Muscle layer of duodenum (tissue), 2 donors: ENCODE measurements around the gene NFIB.

Source experiments
- H3K27ac ChIP-seq: one replicate; pipeline ENCODE4 v1.7.0; 2013; ENCODE audit warnings: mild to moderate bottlenecking, low read length
- H3K27me3 ChIP-seq: one replicate; pipeline ENCODE4 v1.7.0; 2013; ENCODE audit warnings: low read depth, mild to moderate bottlenecking, control low read depth, low read length
- H3K36me3 ChIP-seq, 2 donors: one replicate each; pipeline ENCODE4 v1.7.0; 2013; ENCODE audit warnings: low read length in 2 of 2, control low read depth in 1 of 2, mild to moderate bottlenecking in 1 of 2; ENCODE audit not compliant: insufficient read depth in 2 of 2, control insufficient read depth in 1 of 2
- H3K4me1 ChIP-seq, 2 donors: one replicate each; pipeline ENCODE4 v1.7.0; 2013; ENCODE audit warnings: low read length in 2 of 2, mild to moderate bottlenecking in 2 of 2, control low read depth in 1 of 2, moderate library complexity in 1 of 2; ENCODE audit not compliant: insufficient read depth in 2 of 2, control insufficient read depth in 1 of 2
- H3K4me3 ChIP-seq, 2 donors: one replicate each; pipeline ENCODE4 v1.7.0; 2013; ENCODE audit warnings: low read length in 2 of 2, low read depth in 1 of 2, mild to moderate bottlenecking in 1 of 2
- H3K9me3 ChIP-seq, 2 donors: one replicate each; pipeline ENCODE4 v1.7.0; 2013; ENCODE audit warnings: low read length in 2 of 2, control low read depth in 1 of 2, mild to moderate bottlenecking in 1 of 2; ENCODE audit not compliant: control insufficient read depth in 1 of 2
- donor health status: healthy.

NFIB gene

GRCh38 chr9:14170392-14170931, 143.5 kb downstream of the NFIB start:
- no peak overlapping the region for H3K27ac ChIP-seq
- H3K4me1 ChIP-seq = peaks cover 0 to 6% of the 10 kb centered on the region in 2 donors
- no peaks in the 10 kb centered on the region for H3K9me3 ChIP-seq

GRCh38 chr9:14168381-14168780, 145.6 kb downstream of the NFIB start:
- Histone ChIP-seq H3K4me3 (no peak overlapping the region), H3K27me3 (no peaks in the 10 kb centered on the region), H3K27ac (no peak overlapping the region), H3K9me3 (no peaks in the 10 kb centered on the region), H3K4me1 (peaks cover 4 to 18% of the 10 kb centered on the region in 2 donors), H3K36me3 (no peaks in the 10 kb centered on the region)

More at GRCh38 chr9:14170392-14170931, 143.5 kb downstream of the NFIB start:
- Histone ChIP-seq H3K4me3 (no peak overlapping the region), H3K36me3 (no peaks in the 10 kb centered on the region), H3K27me3 (no peaks in the 10 kb centered on the region)

- Histone ChIP-seq H3K4me3 (no peak overlapping the region), H3K27ac (no peak overlapping the region), H3K9me3 (no peaks in the 10 kb centered on the region), H3K36me3 (no peaks in the 10 kb centered on the region), H3K27me3 (no peaks in the 10 kb centered on the region), H3K4me1 (peaks cover 4 to 15% of the 10 kb centered on the region in 2 donors)
These were observed 148.4 kb downstream of the NFIB start for GRCh38 chr9:14165376-14166035.

GRCh38 chr9:14164908-14165307, 149.0 kb downstream of the NFIB start:
- no peak overlapping the region for H3K27ac ChIP-seq
- H3K36me3 ChIP-seq = no peaks in the 10 kb centered on the region
- H3K27me3 ChIP-seq = no peaks in the 10 kb centered on the region
- H3K4me1 ChIP-seq = peaks cover 4 to 15% of the 10 kb centered on the region in 2 donors
- H3K4me3 ChIP-seq = no peak overlapping the region
- H3K9me3 ChIP-seq = no peaks in the 10 kb centered on the region

- Histone ChIP-seq H3K4me1 (peaks cover 0 to 10% of the 10 kb centered on the region in 2 donors), H3K4me3 (no peak overlapping the region), H3K36me3 (no peaks in the 10 kb centered on the region), H3K27ac (no peak overlapping the region), H3K27me3 (no peaks in the 10 kb centered on the region), H3K9me3 (no peaks in the 10 kb centered on the region)
These were observed 154.3 kb downstream of the NFIB start for GRCh38 chr9:14159440-14160216.

- peaks cover 0 to 7% of the 10 kb centered on the region in 2 donors for H3K4me1 ChIP-seq
- H3K36me3 ChIP-seq = no peaks in the 10 kb centered on the region
- no peak overlapping the region for H3K27ac ChIP-seq
- H3K9me3 ChIP-seq = no peaks in the 10 kb centered on the region
- no peaks in the 10 kb centered on the region for H3K27me3 ChIP-seq
- no peak overlapping the region for H3K4me3 ChIP-seq
These were observed 155.0 kb downstream of the NFIB start for GRCh38 chr9:14158916-14159315.

- H3K9me3 ChIP-seq = no peaks in the 10 kb centered on the region
- H3K27ac ChIP-seq = no peak overlapping the region
- H3K4me1 ChIP-seq = peaks cover 0 to 7% of the 10 kb centered on the region in 2 donors
- H3K4me3 ChIP-seq = no peak overlapping the region
- no peaks in the 10 kb centered on the region for H3K36me3 ChIP-seq
- no peaks in the 10 kb centered on the region for H3K27me3 ChIP-seq
These were observed 155.7 kb downstream of the NFIB start for GRCh38 chr9:14158136-14158813.

- Histone ChIP-seq H3K27ac (no peak overlapping the region), H3K27me3 (no peaks in the 10 kb centered on the region)
These were observed 156.8 kb downstream of the NFIB start for GRCh38 chr9:14157191-14157590.

GRCh38 chr9:14156046-14156445, 157.9 kb downstream of the NFIB start:
- no peaks in the 10 kb centered on the region for H3K36me3 ChIP-seq
- H3K4me3 ChIP-seq = no peak overlapping the region
- peaks cover 0 to 9% of the 10 kb centered on the region in 2 donors for H3K4me1 ChIP-seq
- H3K27me3 ChIP-seq = no peaks in the 10 kb centered on the region
- no peaks in the 10 kb centered on the region for H3K9me3 ChIP-seq
- no peak overlapping the region for H3K27ac ChIP-seq

More at GRCh38 chr9:14157191-14157590, 156.8 kb downstream of the NFIB start:
- H3K36me3 ChIP-seq = no peaks in the 10 kb centered on the region
- H3K9me3 ChIP-seq = no peaks in the 10 kb centered on the region
- no peak overlapping the region for H3K4me3 ChIP-seq
- peaks cover 0 to 8% of the 10 kb centered on the region in 2 donors for H3K4me1 ChIP-seq

- H3K27me3 ChIP-seq = no peaks in the 10 kb centered on the region
- H3K9me3 ChIP-seq = no peaks in the 10 kb centered on the region
- H3K36me3 ChIP-seq = no peaks in the 10 kb centered on the region
- peaks cover 0 to 9% of the 10 kb centered on the region in 2 donors for H3K4me1 ChIP-seq
- H3K4me3 ChIP-seq = no peak overlapping the region
- no peak overlapping the region for H3K27ac ChIP-seq
These were observed 158.7 kb downstream of the NFIB start for GRCh38 chr9:14155237-14155636.

- Histone ChIP-seq H3K4me1 (peaks cover 0 to 3% of the 10 kb centered on the region in 2 donors), H3K27me3 (no peaks in the 10 kb centered on the region), H3K9me3 (no peaks in the 10 kb centered on the region), H3K36me3 (no peaks in the 10 kb centered on the region), H3K27ac (no peak overlapping the region), H3K4me3 (no peak overlapping the region)
These were observed 160.6 kb downstream of the NFIB start for GRCh38 chr9:14153310-14153720.
